IPS-NIHi11 (cell line): ENCODE data around the gene DYDC1.
"Not testable (repeated sequence)": the region's sequence is repeated elsewhere in the genome, so short reads cannot be mapped to it uniquely, and the experiment has no call there.

Source experiments
- DNase-seq: peaks from one replicate; pipeline ENCODE4 v3.0.0; 2012; ENCODE audit warnings: mixed read lengths, low spot score

The DYDC1 gene

GRCh38 chr10:80344276-80344675 lies 12.3 kb downstream of the DYDC1 start:
- no peak for DNase-seq

DNA sequence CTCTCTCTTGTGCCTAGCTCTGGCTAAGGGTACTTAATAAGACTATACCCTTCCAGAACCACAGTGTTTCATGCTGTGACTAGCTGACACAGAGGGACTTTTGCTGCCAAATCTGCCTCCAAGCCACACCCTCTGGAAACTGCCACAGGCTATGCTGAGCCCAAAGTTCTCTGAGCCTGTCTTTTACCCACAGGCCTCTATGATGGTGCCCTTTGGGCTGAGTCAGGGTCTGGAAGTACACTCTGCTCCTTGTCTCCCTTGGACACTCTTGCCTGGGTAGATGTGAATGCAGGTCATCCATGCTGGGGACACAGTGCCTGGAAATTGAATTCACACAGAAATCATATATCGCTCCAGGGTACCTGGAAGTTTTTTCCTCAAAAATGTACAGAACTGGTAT lies 22.6 kb downstream of the DYDC1 start:
- no peak for DNase-seq

- no peak for DNase-seq
These were observed 31.6 kb downstream of the DYDC1 start for GRCh38 chr10:80324891-80325364.

DNA sequence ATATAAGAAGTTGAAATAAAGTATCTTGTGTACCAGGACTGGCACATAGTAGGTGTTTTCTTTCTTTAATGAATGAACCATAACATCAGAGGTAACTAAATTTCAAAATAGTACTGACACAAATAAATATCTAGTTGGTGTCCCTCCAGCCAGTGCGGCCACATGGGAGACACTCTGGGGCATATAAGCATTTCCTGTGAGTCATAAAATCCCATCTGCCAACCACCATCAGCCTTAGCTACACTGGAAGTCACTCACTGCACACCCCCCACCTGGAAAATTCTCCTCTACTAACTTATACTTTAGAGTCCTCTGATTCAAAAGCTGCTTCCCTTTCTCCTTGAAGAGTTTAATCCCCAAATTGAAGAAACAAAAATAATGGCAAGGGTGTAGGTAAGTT lies 32.5 kb downstream of the DYDC1 start:
- no peak for DNase-seq

DNA sequence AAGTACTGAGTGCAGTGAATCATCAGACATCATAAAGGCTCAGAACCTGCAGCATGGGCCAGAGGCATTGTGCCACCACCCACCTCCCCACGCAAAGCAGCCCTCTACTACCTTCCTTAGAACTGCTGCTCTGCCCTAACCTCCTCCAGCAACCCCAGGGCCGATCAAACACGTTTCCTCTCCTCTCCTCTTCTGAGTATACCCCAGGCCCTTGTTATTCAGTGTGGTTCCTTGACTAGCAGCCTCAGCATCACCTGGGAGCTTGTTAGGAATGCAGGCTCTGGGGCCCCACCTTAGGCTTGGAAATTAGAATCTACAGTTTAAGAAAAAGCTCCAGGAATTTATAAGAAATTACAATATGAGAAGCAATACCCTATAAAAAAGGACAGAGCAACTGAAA lies 33.2 kb downstream of the DYDC1 start:
- DNase-seq, result no peak

GRCh38 chr10:80322711-80323110 lies 33.8 kb downstream of the DYDC1 start:
- no peak for DNase-seq

GRCh38 chr10:80322158-80322557 lies 34.4 kb downstream of the DYDC1 start:
- no peak for DNase-seq

GRCh38 chr10:80321183-80321582 lies 35.4 kb downstream of the DYDC1 start:
- DNase-seq, result no peak

DNA sequence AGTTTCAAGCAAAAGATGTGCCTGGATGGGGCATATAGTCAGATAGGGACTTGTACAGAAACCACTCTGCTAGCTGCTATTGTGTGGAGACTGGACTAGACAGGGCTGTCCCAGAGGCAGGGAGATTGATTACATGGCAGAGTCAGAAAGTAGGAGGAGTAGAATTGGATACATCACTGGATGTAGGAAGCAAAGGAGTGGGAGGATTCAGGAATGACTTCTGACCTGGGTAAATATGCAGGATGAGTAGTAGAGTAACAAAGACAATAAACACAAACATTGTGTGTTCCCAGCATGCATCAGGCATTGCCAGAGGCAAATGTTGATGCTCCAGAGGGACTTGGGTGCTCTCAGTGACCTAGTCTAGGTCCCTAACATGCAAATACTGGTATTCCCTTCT lies 36.2 kb downstream of the DYDC1 start:
- DNase-seq, result no peak

DNA sequence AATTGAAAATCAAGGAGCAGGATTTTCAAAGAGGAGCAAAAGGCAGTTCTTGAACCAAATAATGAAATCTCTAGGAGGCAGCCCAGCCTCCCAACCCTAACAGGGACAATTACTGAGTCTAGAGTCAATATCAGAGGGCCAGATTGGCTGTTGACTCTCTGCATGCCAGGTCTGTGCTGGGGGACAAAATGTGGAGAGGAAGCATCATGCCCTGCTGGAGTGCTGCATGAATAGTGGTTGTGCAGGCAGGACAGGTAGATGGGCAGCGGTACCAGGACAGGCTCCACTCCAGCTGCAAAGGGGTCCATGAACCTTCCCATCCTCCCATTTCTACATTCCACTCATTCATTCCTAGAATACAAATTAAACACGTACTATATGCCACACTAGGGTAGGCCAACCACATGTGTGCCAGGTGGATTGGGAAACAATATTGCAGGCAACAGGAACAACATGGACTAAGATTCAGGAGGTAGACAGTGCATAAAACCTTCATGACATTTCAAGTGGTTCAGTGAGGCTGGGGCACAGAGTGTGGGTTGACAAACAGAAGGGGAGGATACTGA lies 36.7 kb downstream of the DYDC1 start:
- no peak for DNase-seq

DNA sequence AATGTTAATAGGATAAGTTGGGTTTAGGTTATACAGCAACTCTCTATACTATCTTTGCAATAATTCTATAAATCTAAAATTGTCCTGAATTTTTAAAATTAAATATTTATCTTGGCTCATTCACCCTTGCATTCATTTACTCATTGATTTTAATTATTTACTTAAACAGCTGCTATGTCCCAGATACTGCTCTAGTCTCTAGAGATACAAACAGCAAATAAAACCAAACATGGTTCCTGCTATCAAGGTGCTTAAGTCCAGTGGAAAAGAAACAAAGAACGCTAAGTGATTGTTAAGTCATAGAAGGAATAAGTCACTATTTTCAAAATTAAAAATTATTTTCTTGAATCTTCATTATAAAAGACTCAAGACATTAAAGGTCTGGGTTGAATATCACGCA lies 37.2 kb downstream of the DYDC1 start:
- no peak for DNase-seq

- no peak for DNase-seq
These were observed 37.8 kb downstream of the DYDC1 start for GRCh38 chr10:80318742-80319141.

- no peak for DNase-seq
These were observed 41.2 kb downstream of the DYDC1 start for GRCh38 chr10:80315391-80315790.

GRCh38 chr10:80313523-80313922 lies 43.0 kb downstream of the DYDC1 start:
- DNase-seq, result no peak

DNA sequence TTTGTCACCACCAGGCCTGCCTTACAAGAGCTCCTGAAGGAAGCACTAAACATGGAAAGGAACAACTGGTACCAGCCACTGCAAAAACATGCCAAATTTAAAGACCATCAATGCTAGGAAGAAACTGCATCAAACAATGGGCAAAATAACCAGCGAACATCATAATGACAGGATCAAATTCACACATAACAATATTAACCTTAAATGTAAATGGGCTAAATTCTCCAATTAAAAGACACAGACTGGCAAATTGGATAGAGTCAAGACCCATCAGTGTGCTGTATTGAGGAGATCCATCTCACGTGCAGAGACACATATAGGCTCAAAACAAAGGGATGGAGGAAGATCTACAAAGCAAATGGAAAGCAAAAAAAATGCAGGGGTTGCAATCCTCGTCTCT lies 50.6 kb downstream of the DYDC1 start:
- not testable (repeated sequence) for DNase-seq

DNA sequence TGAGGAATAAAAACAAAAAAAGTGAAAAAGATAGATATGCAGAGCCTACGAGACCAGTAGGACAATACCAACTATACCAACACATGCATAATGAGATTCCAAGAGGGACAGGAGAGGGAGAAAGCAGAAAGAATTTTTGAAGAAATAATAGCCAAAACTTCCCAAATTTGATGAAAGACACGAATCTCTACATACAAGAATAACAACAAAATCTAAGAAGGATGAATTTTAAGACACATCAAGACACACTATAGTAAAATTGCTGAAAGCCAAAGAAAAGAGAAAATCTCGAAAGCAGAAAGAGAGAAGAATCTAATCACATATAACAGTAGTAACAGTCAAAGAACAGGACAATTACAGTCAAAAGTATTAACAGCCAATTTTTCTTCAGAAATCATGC lies 59.6 kb downstream of the DYDC1 start:
- DNase-seq, result no peak

DNA sequence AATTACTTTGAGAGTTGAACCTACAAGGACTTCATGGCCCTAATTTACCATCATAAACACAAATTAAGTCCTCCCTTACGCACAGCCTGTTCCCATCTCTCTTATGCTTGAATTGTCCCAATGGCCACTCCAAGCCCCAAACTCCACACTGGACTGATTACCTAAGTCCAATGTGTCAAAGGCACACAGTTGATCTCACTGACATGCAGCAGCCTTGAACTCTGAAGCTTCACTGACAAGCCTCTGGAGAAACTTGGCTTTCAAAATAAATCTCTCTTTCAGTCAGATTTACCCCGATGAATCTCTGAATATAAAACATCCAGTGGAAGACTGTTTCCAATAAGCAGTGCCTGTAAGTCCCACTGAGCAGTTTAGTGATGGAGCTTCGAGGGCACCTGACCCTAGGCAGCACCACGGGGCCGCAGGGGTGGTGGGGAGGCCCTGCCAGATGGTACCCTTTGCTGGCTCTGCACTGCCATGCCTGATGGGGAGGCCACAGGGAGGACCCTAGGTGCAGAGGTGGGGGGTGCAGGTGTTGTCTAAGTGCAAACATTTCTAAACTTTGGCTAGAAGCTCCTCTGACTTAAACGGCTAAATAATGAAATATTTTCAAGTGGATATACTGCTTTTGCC lies 63.8 kb downstream of the DYDC1 start:
- no peak for DNase-seq

DNA sequence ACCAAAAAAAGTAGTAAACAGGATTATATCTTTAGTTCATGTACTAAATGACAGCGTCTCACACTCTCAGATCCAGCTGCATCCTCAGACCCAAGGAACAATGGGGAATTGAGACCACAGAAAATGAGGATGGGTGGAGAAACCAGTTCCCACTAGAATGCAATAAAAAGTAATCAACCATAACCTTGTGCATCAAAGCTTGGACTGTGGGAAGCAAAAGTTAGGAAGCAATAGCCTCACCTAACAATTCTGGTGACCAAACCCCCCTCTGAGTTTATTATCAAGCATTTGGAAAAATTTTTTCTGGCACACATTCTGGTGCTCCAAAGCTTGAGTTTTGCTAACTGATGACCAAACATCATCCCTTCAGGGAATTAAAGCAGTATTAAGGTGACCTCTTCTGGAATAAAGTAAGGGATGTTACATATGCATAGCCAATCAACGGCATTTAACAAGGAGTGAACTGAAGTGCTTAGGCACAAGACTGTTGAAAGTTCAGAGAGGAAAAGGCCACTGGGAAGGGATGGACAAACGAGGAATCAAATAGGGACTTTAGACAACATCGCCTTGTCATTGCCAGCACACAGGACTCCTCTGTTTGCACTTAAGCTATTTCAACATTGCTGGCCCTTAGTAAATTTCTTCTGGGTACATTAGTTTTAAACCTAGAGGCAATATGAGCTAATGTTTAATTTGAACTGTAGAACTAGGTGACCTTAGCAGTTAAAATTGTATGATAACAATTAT lies 65.9 kb downstream of the DYDC1 start:
- DNase-seq, result no peak

DNA sequence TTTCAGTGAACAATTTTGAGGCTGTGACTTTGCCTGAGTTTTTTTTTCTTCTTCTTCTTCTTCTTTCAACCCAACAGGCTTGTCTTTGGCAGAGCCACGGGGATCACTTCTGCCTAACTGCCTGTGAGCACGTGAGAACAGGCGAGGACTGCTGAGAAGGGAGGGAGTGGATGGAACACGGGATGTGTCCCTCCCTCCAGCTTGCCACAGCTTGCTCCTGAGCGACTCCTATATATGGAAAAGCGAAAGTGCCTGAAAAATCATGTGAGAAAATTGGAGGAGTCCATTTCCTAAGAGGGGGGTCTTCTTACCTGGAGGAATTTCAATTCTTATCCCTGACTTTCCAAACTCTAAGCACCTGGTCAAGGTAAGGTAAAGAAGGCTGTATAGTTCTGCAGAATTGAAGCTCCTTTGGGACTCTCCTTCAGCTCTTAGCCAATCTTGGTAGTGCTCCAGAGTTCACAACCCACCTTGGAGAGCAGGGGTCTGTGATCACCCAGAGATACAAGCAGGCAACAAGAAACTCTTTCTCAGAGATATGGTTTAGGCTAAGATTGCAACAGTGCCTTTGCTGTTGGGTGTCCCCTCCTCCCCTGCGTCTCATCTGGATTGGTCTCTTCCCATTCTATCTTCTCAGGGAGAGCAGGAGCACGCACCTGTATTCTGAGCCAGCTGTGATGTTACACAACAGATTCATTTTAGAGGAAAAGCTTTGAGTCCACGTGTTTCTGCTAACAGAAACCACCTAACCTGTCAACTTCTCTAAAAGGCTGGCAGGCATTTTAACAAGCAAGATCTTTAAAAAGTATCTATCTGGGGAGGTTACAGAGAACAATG lies 66.9 kb downstream of the DYDC1 start, which contains the start of gene MAT1A:
TSS of gene MAT1A (minus strand) at position 208 of the 837 bp plus-strand sequence. CDS start 235 bp downstream, outside the sequence.
- no peak for DNase-seq

DNA sequence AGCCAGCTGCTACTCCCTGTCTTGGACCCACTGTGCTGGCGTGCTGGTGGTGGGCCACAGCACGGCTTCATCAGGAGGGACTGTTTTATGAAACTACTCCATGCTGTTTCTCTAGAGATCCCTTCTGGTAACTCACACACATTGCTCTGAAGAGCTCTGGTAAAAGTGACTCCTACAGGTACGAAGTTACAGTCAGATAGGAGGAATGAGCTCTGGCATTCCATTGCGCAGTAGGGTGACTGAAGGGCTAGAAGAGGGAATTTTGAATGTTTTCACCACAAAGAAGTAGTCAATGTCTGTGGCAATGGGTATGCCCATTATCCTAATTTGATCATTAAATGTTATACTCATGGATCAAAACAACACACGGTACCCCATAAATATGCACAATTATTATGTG lies 67.7 kb downstream of the DYDC1 start:
- DNase-seq, result no peak
